Psoas muscle (tissue), 8 donors: Measurements from ENCODE around the gene RANBP17. TPM values are rescaled to one million over a fixed set of nuclear protein-coding genes. Genes with fewer than 3 reads are reported as not detected.

ENCODE experiments used
- ATAC-seq, 4 donors: fragments of 200-7000 bp; cut with Tn5 transposase; one replicate each; pipeline ENCODE4 v1.9.1; 2020; ENCODE audit warnings: moderate library complexity in 3 of 4, mild to moderate bottlenecking in 2 of 4
- DNase-seq, 2 donors: peaks; one replicate each; pipeline ENCODE4 v3.0.0-alpha.2; 2020
- H3K27ac ChIP-seq: fragments of 200-600 bp; one replicate; pipeline ENCODE4 v1.8.0; 2022
- H3K27me3 ChIP-seq, 3 donors: fragments of 200-600 bp in 1 of 3; one replicate each; pipeline versions ENCODE4 v1.6.1 to v1.8.0; 2013 to 2022; ENCODE audit warnings: low read length in 2 of 3, mild to moderate bottlenecking in 2 of 3, moderate library complexity in 1 of 3; ENCODE audit not compliant: insufficient read depth in 3 of 3
- H3K36me3 ChIP-seq, 2 donors: fragments of 200-600 bp in 1 of 2; one replicate each; pipeline versions ENCODE4 v1.6.1 to v1.8.0; 2013 to 2022; ENCODE audit warnings: low read depth in 1 of 2, mild to moderate bottlenecking in 1 of 2, moderate library complexity in 1 of 2; ENCODE audit not compliant: insufficient read depth in 1 of 2
- H3K4me1 ChIP-seq: fragments of 200-600 bp; one replicate; pipeline ENCODE4 v1.8.0; 2022
- H3K4me3 ChIP-seq: fragments of 200-600 bp; one replicate; pipeline ENCODE4 v1.8.0; 2022; ENCODE audit warnings: mild to moderate bottlenecking
- H3K9me3 ChIP-seq: fragments of 200-600 bp; one replicate; pipeline ENCODE4 v1.8.0; 2022
- CTCF ChIP-seq: fragments of 200-600 bp; IDR thresholded peaks from one replicate; pipeline ENCODE4 v1.8.0; 2022; ENCODE audit warnings: antibody characterized with exemption
- WGBS, 3 donors: extraction: QIAGEN DNeasy Blood & Tissue Kit; methylation state at CpG; one replicate each; pipeline versions ENCODE4 v1.1.6 to v1.1.7; 2013; 5-methylcytosine and 5-hydroxymethylcytosine counted together
- intact Hi-C, 2 donors: fragments of 100-400 bp; cut with DNase I; formaldehyde crosslinking; loops; one replicate each; pipeline versions ENCODE4 v1.11.0 to v1.14.2; 2022
- polyA plus RNA-seq, 3 donors: library from polyadenylated mRNA; stranded (reverse); fragments of 200-250 nt; gene quantifications; one replicate each; pipeline ENCODE4 v1.2.3, GENCODE V29; 2013
- total RNA-seq, 4 donors: library from RNA; stranded (reverse); fragmentation: NEBNext Ultra II Directional in 2 of 4; extraction: Animal tissue kit (Norgen Biotek cat#: 25700) in 2 of 4; gene quantifications; one replicate each; pipeline versions ENCODE4 v1.2.1 to v1.2.4, GENCODE V29; 2021 to 2023
- donor health status: healthy with polysubstance abuse.
- donor health status: DM: no; HTN: no; CAD: no; lungs with moderate emphysema.
- donor health status: Bipolar disorder and iron deficiency.
- donor health status: healthy.
- donor health status: DM: yes; HTN: yes; CAD: no.
- donor health status: DM: no; HTN: no; CAD: no.
- donor health status: DM: no; HTN: no; CAD: no.
- donor health status: DM: yes; HTN: yes; CAD: no.

RANBP17 gene
- total and polyA plus RNA-seq, 7 donors, result 0.03 to 3.2 (median 1.0) TPM

DNA sequence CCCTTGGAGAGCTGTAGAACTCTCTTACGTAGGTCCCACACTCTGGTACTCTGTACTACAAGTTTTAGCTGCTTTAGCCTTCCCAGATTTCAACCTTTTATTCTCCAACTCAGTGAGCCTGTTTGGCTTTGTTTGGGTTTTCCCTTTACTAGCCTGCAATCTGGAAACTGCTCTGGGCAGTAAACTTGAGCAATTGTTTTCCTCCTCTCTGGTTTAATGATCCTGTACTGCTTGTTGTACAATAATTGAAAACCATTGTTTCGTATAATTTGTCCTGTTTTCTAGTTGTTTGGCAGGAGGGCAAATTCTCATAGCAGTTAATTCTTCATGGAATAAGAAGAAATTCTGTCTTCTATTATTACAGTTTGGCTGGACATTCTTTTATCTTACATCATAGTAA lies 384.4 kb downstream of the RANBP17 start:
- Histone ChIP-seq H3K9me3 (no peaks in the 10 kb centered on the region), H3K4me1 (no peaks in the 10 kb centered on the region), H3K36me3 (no peaks in the 10 kb centered on the region), H3K4me3 (no peak overlapping the region), H3K27me3 (no peaks in the 10 kb centered on the region), H3K27ac (no peak overlapping the region)
- WGBS, 3 donors, result 79 to 81% (median 80%) methylated on average over 2 of the region's 2 CpGs
- intact Hi-C loops, result no loop called here
- DNase-seq (no peak), ATAC-seq (no peak)
- TF ChIP-seq CTCF, result no peak

GRCh38 chr5:171249460-171249859 lies 387.6 kb downstream of the RANBP17 start:
- no peaks in the 10 kb centered on the region for H3K36me3 ChIP-seq
- no peaks in the 10 kb centered on the region for H3K9me3 ChIP-seq
- TF ChIP-seq CTCF, result no peak
- DNase-seq, result no peak
- ATAC-seq, result no peak
- H3K27ac ChIP-seq, result no peak overlapping the region
- H3K27me3 ChIP-seq, result no peaks in the 10 kb centered on the region
- intact Hi-C loops, result no loop called here
- no peak overlapping the region for H3K4me3 ChIP-seq
- H3K4me1 ChIP-seq, result no peaks in the 10 kb centered on the region

DNA sequence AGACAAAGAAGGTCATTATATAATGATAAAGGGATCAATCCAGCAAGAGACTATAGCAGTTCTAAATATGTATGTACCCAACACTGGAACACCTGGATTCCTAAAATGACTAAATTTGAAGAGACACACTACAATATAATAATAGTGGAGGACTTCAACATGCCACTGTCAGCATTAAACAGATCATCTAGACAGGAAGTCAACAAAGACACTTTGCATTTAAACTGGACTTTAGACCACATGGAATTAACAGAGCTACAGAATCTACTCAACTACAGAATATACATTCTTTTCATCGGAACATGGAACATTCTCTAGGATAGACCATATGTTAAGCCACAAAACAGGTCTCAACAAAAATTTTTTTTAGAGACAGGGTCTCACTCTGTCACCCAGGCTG lies 388.9 kb downstream of the RANBP17 start:
- Histone ChIP-seq H3K27me3 (no peaks in the 10 kb centered on the region), H3K4me3 (no peak overlapping the region), H3K4me1 (no peaks in the 10 kb centered on the region), H3K27ac (no peak overlapping the region), H3K9me3 (no peaks in the 10 kb centered on the region), H3K36me3 (no peaks in the 10 kb centered on the region)
- 100% methylated on average over 1 of the region's 1 CpG for WGBS, 3 donors
- no peak for TF ChIP-seq CTCF
- intact Hi-C loops, result no loop called here
- DNase-seq (no peak), ATAC-seq (no peak)

DNA sequence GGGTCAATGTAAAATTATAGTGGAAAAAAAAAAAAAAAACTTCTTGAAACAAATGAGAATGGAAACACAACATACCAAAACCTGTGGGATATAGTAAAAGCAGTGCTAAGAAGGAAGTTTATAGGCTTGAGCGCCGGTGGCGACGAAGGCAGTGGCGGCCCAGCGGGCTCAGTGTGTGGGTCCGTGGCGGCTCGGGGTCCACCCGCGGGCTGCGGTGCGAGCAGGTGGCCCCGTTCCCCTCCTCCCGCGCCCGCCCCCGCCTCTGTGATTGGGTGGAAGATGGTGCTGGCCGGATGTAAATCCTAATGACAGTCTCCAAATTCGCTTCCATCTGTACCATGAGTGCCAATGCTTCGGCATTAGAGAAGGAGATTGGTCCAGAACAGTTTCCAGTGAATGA lies 389.7 kb downstream of the RANBP17 start:
- ATAC-seq (no peak), DNase-seq (no peak)
- H3K36me3 ChIP-seq, result no peaks in the 10 kb centered on the region
- no peaks in the 10 kb centered on the region for H3K27me3 ChIP-seq
- intact Hi-C loops, result no loop called here
- WGBS, 3 donors, result 96 to 98% (median 97%) methylated on average over 20 to 21 of the region's 21 CpGs
- TF ChIP-seq CTCF, result no peak
- no peak overlapping the region for H3K4me3 ChIP-seq
- H3K4me1 ChIP-seq, result no peaks in the 10 kb centered on the region
- no peaks in the 10 kb centered on the region for H3K9me3 ChIP-seq
- no peak overlapping the region for H3K27ac ChIP-seq

DNA sequence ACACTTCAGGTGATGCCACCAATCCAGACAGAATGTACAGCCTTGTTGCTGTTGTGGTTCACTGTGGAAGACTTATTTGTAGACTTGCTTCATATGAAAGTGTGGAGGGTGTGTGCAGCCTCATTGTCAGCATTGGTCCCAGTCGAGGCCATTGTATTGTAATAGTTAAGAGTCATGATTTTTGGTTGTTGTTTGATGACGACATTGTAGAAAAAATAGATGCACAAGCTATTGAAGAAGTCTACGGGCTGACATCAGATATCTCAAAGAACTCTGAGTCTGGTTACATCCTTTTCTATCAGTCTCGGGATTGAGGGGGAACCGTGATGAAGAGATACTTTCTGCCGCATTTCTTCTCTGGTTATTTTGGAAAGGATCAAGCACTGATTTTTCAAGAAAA lies 390.9 kb downstream of the RANBP17 start:
- Histone ChIP-seq H3K4me3 (no peak overlapping the region), H3K27ac (no peak overlapping the region), H3K4me1 (no peaks in the 10 kb centered on the region), H3K36me3 (no peaks in the 10 kb centered on the region), H3K27me3 (no peaks in the 10 kb centered on the region), H3K9me3 (no peaks in the 10 kb centered on the region)
- DNase-seq (no peak), ATAC-seq (no peak)
- no peak for TF ChIP-seq CTCF
- 94 to 98% (median 95%) methylated on average over 6 of the region's 6 CpGs for WGBS, 3 donors
- intact Hi-C loops, result no loop called here
